H9 (cell line): ENCODE data around the gene COL4A6. TPM values are rescaled to one million over a fixed set of nuclear protein-coding genes. Genes with fewer than 3 reads are reported as not detected.

Experiments used
- DNase-seq: peaks from one replicate; pipeline ENCODE4 v3.0.0-alpha.2; 2017
- H2AFZ ChIP-seq: one replicate; pipeline ENCODE4 v1.6.1; 2013; ENCODE audit warnings: mild to moderate bottlenecking, low read length, control low read depth, moderate library complexity
- H2AK5ac ChIP-seq: 2 replicates; pipeline ENCODE4 v1.6.1; 2013; ENCODE audit warnings: low read length, control low read depth, mixed read lengths; ENCODE audit not compliant: insufficient read length
- H2BK120ac ChIP-seq: one replicate; pipeline ENCODE4 v1.6.1; 2013; ENCODE audit warnings: low read depth, mild to moderate bottlenecking, low read length, control low read depth, inconsistent platforms; ENCODE audit not compliant: poor library complexity, severe bottlenecking
- H2BK12ac ChIP-seq: 2 replicates; pipeline ENCODE4 v1.6.1; 2013; ENCODE audit warnings: low read length, control low read depth, mixed read lengths, low read depth; ENCODE audit not compliant: insufficient read length
- H2BK15ac ChIP-seq: 2 replicates; pipeline ENCODE4 v1.6.1; 2013; ENCODE audit warnings: low read depth, low read length, control low read depth
- H2BK20ac ChIP-seq: one replicate; pipeline ENCODE4 v1.6.1; 2013; ENCODE audit warnings: low read depth, mild to moderate bottlenecking, low read length, control low read depth, inconsistent platforms; ENCODE audit not compliant: poor library complexity, severe bottlenecking
- H2BK5ac ChIP-seq: 2 replicates; pipeline ENCODE4 v1.6.1; 2013; ENCODE audit warnings: low read length, control low read depth, mixed read lengths; ENCODE audit not compliant: insufficient read length
- H3K14ac ChIP-seq: 2 replicates; pipeline ENCODE4 v1.6.1; 2013; ENCODE audit warnings: low read length, control low read depth; ENCODE audit not compliant: insufficient read depth
- H3K18ac ChIP-seq: 2 replicates; pipeline ENCODE4 v1.6.1; 2013; ENCODE audit warnings: low read depth, mild to moderate bottlenecking, mixed read lengths, low read length, control low read depth; ENCODE audit not compliant: insufficient read length
- H3K23ac ChIP-seq: 2 replicates; pipeline ENCODE4 v1.6.1; 2013; ENCODE audit warnings: low read length, control low read depth, mixed read lengths, low read depth; ENCODE audit not compliant: insufficient read length
- H3K23me2 ChIP-seq: 2 replicates; pipeline ENCODE4 v1.6.1; 2013; ENCODE audit warnings: low read depth, mild to moderate bottlenecking, mixed read lengths, low read length, control low read depth; ENCODE audit not compliant: insufficient read length, poor library complexity, severe bottlenecking
- H3K27ac ChIP-seq: 2 replicates; pipeline ENCODE4 v1.5.1; 2013; ENCODE audit warnings: low read length, control low read depth, mixed read lengths, low read depth; ENCODE audit not compliant: insufficient read length
- H3K27me3 ChIP-seq: 2 replicates; pipeline ENCODE4 v1.6.1; 2013; ENCODE audit warnings: low read length, control low read depth, inconsistent platforms; ENCODE audit not compliant: insufficient read depth
- H3K4ac ChIP-seq: 2 replicates; pipeline ENCODE4 v1.6.1; 2013; ENCODE audit warnings: low read depth, mild to moderate bottlenecking, control low read depth, inconsistent platforms, low read length, moderate library complexity
- H3K4me1 ChIP-seq: 2 replicates; pipeline ENCODE4 v1.6.1; 2013; ENCODE audit warnings: low read length, control low read depth, inconsistent platforms; ENCODE audit not compliant: insufficient read depth
- H3K4me2 ChIP-seq: 2 replicates; pipeline ENCODE4 v1.6.1; 2013; ENCODE audit warnings: low read length, control low read depth, mixed read lengths; ENCODE audit not compliant: insufficient read length, insufficient read depth
- H3K56ac ChIP-seq: 2 replicates; pipeline ENCODE4 v1.6.1; 2013; ENCODE audit warnings: low read depth, mild to moderate bottlenecking, mixed read lengths, low read length, control low read depth; ENCODE audit not compliant: insufficient read length
- H3K79me1 ChIP-seq: 2 replicates; pipeline ENCODE4 v1.6.1; 2013; ENCODE audit warnings: low read depth, mild to moderate bottlenecking, moderate library complexity, low read length, control low read depth, inconsistent platforms; ENCODE audit not compliant: insufficient read depth, poor library complexity, severe bottlenecking
- H3K79me2 ChIP-seq: 2 replicates; pipeline ENCODE4 v1.6.1; 2013; ENCODE audit warnings: low read length, control low read depth, inconsistent platforms; ENCODE audit not compliant: insufficient read depth
- H3K9ac ChIP-seq: 2 replicates; pipeline ENCODE4 v1.6.1; 2013; ENCODE audit warnings: low read length, control low read depth, mixed read lengths; ENCODE audit not compliant: insufficient read length; ENCODE audit errors: extremely low read depth
- H3K9me3 ChIP-seq: one replicate; pipeline ENCODE4 v1.6.1; 2013; ENCODE audit warnings: low read depth, low read length, inconsistent platforms; ENCODE audit not compliant: control insufficient read depth
- H3T11ph ChIP-seq: one replicate; pipeline ENCODE4 v1.6.1; 2013; ENCODE audit warnings: mild to moderate bottlenecking, low read length, control low read depth, inconsistent platforms
- H4K20me1 ChIP-seq: one replicate; pipeline ENCODE4 v1.6.1; 2013; ENCODE audit not compliant: control insufficient read depth, insufficient read length, insufficient read depth
- H4K5ac ChIP-seq: 2 replicates; pipeline ENCODE4 v1.6.1; 2013; ENCODE audit warnings: low read depth, mild to moderate bottlenecking, mixed read lengths, low read length, control low read depth; ENCODE audit not compliant: insufficient read length
- H4K8ac ChIP-seq: replicated peaks from 2 replicates; pipeline ENCODE4 v1.6.1; 2013; ENCODE audit warnings: low read length, control low read depth, mixed read lengths, low read depth; ENCODE audit not compliant: insufficient read length
- H4K91ac ChIP-seq: 2 replicates; pipeline ENCODE4 v1.6.1; 2013; ENCODE audit warnings: low read depth, mild to moderate bottlenecking, moderate library complexity, mixed read lengths, low read length, control low read depth; ENCODE audit not compliant: insufficient read length
- H3K27ac Mint-ChIP-seq, 3 experiments: 2 replicates in 2 of 3; 3 replicates in 1 of 3; pipeline ENCODE4 v1.8.0; 2020 to 2021; ENCODE audit warnings: mixed read lengths in 3 of 3, mild to moderate bottlenecking in 1 of 3, moderate library complexity in 1 of 3
- H3K27me3 Mint-ChIP-seq: 2 replicates; pipeline ENCODE4 v1.8.0; 2021; ENCODE audit warnings: low read depth, mild to moderate bottlenecking, moderate library complexity, mixed read lengths
- H3K36me3 Mint-ChIP-seq, 3 experiments: 2 replicates in 2 of 3; 3 replicates in 1 of 3; pipeline ENCODE4 v1.8.0; 2020 to 2021; ENCODE audit warnings: low read depth in 3 of 3, mixed read lengths in 3 of 3; ENCODE audit not compliant: insufficient read depth in 1 of 3
- H3K4me1 Mint-ChIP-seq, 2 experiments: 2 replicates each; pipeline ENCODE4 v1.8.0; 2020; ENCODE audit warnings: mixed read lengths in 2 of 2
- H3K4me3 Mint-ChIP-seq, 2 experiments: 2 replicates in 1 of 2; 3 replicates in 1 of 2; pipeline ENCODE4 v1.8.0; 2020 to 2021; ENCODE audit warnings: mild to moderate bottlenecking in 2 of 2, mixed read lengths in 2 of 2, moderate library complexity in 1 of 2
- H3K9me3 Mint-ChIP-seq, 2 experiments: 2 replicates in 1 of 2; 3 replicates in 1 of 2; pipeline ENCODE4 v1.8.0; 2020; ENCODE audit warnings: mild to moderate bottlenecking in 2 of 2, mixed read lengths in 2 of 2, moderate library complexity in 1 of 2
- CTCF ChIP-seq: fragments of 200-600 bp; sonication (generic); conservative IDR thresholded peaks from 3 replicates; pipeline ENCODE4 v1.8.0; 2021; ENCODE audit warnings: antibody characterized with exemption, mild to moderate bottlenecking
- WGBS: extraction: QIAGEN DNeasy Blood & Tissue Kit; methylation state at CpG from one replicate; pipeline ENCODE4 v1.1.7; 2013; ENCODE audit warnings: missing lambda C conversion rate, low lambda C conversion rate, mixed read lengths; ENCODE audit not compliant: insufficient read length; ENCODE audit errors: extremely low coverage; 5-methylcytosine and 5-hydroxymethylcytosine counted together
- total RNA-seq: library from RNA; stranded (reverse); gene quantifications from 2 replicates; pipeline ENCODE4 v1.2.1, GENCODE V29; 2021

COL4A6 gene
- total RNA-seq, 1 experiment from 2014 or later = 16.7 TPM

DNA sequence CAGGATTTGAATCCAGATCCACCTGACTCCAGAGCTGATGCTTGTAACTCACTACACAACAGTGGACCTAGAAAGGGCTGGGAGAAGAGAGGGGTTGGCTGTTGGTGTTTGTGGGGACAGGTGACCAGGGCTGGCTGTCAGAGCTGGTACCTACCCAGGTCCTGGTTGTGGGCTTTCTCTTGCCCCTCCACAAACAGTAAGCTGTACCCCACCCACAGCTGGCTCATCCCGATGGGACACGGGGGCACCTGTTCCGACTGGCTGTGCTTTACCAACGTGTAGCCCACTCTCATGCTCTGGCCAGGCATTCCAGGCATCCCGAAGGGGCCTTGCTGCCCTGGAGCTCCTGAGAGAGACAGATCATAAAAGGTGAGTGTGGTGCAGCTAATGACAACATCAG is 277.9 kb downstream of the COL4A6 start:
- H3K9me3 ChIP-seq = no peaks in the 10 kb centered on the region
- no peaks in the 10 kb centered on the region for H3K27me3 ChIP-seq

More for the DNA sequence above, 277.9 kb downstream of the COL4A6 start:
- Mint-ChIP-seq H3K9me3 (no peaks in the 10 kb centered on the region), H3K27me3 (no peaks in the 10 kb centered on the region; the same call in 1 of the 2 replicates), H3K4me3 (no peak overlapping the region), H3K4me1 (no peaks in the 10 kb centered on the region; a peak in 1 of 4 replicates), H3K36me3 (peaks cover 0 to 10% (median 7%) of the 10 kb centered on the region in 3 experiments; a peak in 6 of 7 replicates), H3K27ac (peak overlapping the region in 1 of 3 experiments; percentile 44; a peak in 1 of 7 replicates)
- Histone ChIP-seq H2AFZ (no peak overlapping the region), H3K23ac (no peak overlapping the region), H2BK12ac (no peak overlapping the region), H3K56ac (no peak overlapping the region), H4K5ac (no peak overlapping the region), H2BK20ac (no peak overlapping the region), H4K91ac (no peak overlapping the region), H3K14ac (no peak overlapping the region; the same call in 1 of the 2 replicates), H3K79me1 (no peaks in the 10 kb centered on the region), H3K27ac (no peak overlapping the region), H2AK5ac (no peak overlapping the region), H3K4ac (no peak overlapping the region), H3T11ph (no peak overlapping the region), H4K8ac (no peak overlapping the region), H2BK5ac (no peak overlapping the region), H3K4me2 (no peak overlapping the region), H2BK120ac (no peak overlapping the region), H3K79me2 (no peaks in the 10 kb centered on the region), H4K20me1 (no peaks in the 10 kb centered on the region), H3K4me1 (no peaks in the 10 kb centered on the region), H3K9ac (no peak overlapping the region), H2BK15ac (no peak overlapping the region), H3K18ac (no peak overlapping the region), H3K23me2 (no peaks in the 10 kb centered on the region)
- no peak for TF ChIP-seq CTCF
- no CpG with 5 or more reads among the region's 5 CpGs for WGBS
- DNase-seq = no peak
